Left lung (tissue), 10 donors: ENCODE data around the gene FRYL. TPM values are rescaled to one million over a fixed set of nuclear protein-coding genes. Genes with fewer than 3 reads are reported as not detected.
A peak's percentile ranks its signal among the peaks of the same experiment; 100 is the strongest.

Source experiments
- ATAC-seq: fragments of 200-7000 bp; cut with Tn5 transposase; one replicate; pipeline ENCODE4 v1.9.1; 2020; ENCODE audit warnings: moderate library complexity
- DNase-seq, 4 donors: peaks; one replicate each; pipeline ENCODE4 v3.0.0-alpha.2; 2013 to 2020
- H3K27ac ChIP-seq, 2 donors: fragments of 200-600 bp; sonication (generic) in 1 of 2; one replicate each; pipeline versions ENCODE4 v1.5.0 to v1.8.0; 2020 to 2021
- H3K27me3 ChIP-seq, 2 donors: fragments of 200-600 bp; sonication (generic) in 1 of 2; one replicate each; pipeline versions ENCODE4 v1.5.0 to v1.8.0; 2020 to 2021
- H3K36me3 ChIP-seq, 2 donors: fragments of 200-600 bp; sonication (generic) in 1 of 2; one replicate each; pipeline versions ENCODE4 v1.5.0 to v1.8.0; 2020 to 2021
- H3K4me1 ChIP-seq, 2 donors: fragments of 200-600 bp; one replicate each; pipeline ENCODE4 v1.8.0; 2021
- H3K4me3 ChIP-seq, 2 donors: fragments of 200-600 bp; sonication (generic) in 1 of 2; one replicate each; pipeline versions ENCODE4 v1.5.0 to v1.8.0; 2020 to 2021; ENCODE audit warnings: mild to moderate bottlenecking in 1 of 2
- H3K9me3 ChIP-seq, 2 donors: fragments of 200-600 bp; sonication (generic) in 1 of 2; one replicate each; pipeline versions ENCODE4 v1.5.0 to v1.8.0; 2020 to 2021
- intact Hi-C, 2 donors: fragments of 100-400 bp; cut with DNase I; formaldehyde crosslinking; loops; one replicate each; pipeline versions ENCODE4 v1.11.2 to v1.14.2; 2022
- polyA plus RNA-seq, 6 donors: library from polyadenylated mRNA; unstranded; fragments of 120-200 nt; gene quantifications; one replicate each; pipeline ENCODE4 v1.2.1, GENCODE V29; 2013; ENCODE audit not compliant: insufficient read length in 6 of 6
- total RNA-seq, 2 donors: library from RNA; stranded (reverse); fragmentation: NEBNext Ultra II Directional; extraction: Animal tissue kit (Norgen Biotek cat#: 25700); gene quantifications; one replicate each; pipeline ENCODE4 v1.2.1, GENCODE V29; 2021
- TF ChIP-seq, protein P1 (sequence below), 2 donors: fragments of 200-600 bp; sonication (generic) in 1 of 2; IDR thresholded peaks; one replicate each; pipeline versions ENCODE4 v1.5.0 to v1.8.0; 2021; ENCODE audit warnings: antibody characterized with exemption in 2 of 2
- donor health status: DM: no; HTN: yes; CAD: no.
- donor health status: DM: no; HTN: no; CAD: no.

The FRYL gene
- total and polyA plus RNA-seq, 8 donors = 41.9 to 72.7 (median 50.3) TPM

DNA sequence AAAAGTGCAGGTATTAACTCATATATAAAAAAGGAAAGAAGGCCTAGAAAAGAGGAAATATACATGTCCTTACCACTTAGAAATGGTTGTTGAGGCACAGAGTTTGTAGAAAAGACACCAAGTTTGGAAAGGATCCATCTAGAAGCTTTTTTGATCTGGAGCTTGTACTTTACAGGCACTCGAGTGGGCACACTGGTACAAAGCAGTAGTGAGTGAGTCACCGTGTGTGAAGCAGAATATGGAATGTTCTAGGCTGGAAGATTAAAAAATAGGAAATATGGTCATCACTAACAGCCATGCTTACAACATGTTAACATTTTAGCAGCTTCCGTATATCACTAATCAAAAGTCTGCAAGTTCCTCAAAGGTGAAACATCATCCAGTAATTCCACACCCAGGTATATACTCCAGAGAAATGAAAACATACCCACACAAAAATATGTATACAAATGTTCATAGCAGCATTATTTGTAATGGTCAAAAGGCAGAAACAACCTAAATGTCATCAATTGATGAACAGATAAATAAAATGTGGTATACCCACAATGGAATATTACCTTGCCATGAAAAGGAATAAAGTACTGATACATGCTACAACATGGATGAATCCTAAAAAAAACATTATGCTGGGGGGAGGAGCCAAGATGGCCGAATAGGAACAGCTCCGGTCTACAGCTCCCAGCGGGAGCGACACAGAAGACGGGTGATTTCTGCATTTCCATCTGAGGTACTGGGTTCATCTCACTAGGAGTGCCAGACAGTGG lies 69.5 kb downstream of the FRYL start:
- Histone ChIP-seq H3K27me3 (no peaks in the 10 kb centered on the region), H3K27ac (no peak overlapping the region), H3K36me3 (peaks cover 0 to 12% of the 10 kb centered on the region in 2 donors), H3K4me3 (no peak overlapping the region), H3K9me3 (no peaks in the 10 kb centered on the region), H3K4me1 (peaks cover 0 to 3% of the 10 kb centered on the region in 2 donors)
- DNase-seq = no peak
- TF ChIP-seq, protein P1, sequence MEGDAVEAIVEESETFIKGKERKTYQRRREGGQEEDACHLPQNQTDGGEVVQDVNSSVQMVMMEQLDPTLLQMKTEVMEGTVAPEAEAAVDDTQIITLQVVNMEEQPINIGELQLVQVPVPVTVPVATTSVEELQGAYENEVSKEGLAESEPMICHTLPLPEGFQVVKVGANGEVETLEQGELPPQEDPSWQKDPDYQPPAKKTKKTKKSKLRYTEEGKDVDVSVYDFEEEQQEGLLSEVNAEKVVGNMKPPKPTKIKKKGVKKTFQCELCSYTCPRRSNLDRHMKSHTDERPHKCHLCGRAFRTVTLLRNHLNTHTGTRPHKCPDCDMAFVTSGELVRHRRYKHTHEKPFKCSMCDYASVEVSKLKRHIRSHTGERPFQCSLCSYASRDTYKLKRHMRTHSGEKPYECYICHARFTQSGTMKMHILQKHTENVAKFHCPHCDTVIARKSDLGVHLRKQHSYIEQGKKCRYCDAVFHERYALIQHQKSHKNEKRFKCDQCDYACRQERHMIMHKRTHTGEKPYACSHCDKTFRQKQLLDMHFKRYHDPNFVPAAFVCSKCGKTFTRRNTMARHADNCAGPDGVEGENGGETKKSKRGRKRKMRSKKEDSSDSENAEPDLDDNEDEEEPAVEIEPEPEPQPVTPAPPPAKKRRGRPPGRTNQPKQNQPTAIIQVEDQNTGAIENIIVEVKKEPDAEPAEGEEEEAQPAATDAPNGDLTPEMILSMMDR (IDR thresholded peaks at IDR 0.05) = no peak
- ATAC-seq = peak; percentile 59
- intact Hi-C loops = no loop called here

DNA sequence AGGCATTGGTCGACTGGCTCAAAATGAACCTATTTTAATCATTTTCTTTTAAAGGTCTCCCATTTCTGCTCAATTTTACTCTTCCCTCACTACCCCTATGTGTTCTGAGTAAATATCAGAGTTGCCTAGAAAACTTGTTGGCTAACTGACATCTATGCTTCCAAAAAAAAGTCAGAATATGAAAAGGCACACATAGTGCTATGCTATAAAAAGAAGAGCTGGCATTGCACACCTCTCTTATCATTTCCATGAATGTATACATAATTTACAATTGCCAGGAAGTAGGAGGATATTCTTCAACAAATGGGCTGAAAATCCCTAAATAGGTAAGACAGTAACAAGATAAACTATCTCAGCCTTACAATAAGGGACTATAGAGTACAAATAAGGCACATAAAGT lies 70.2 kb downstream of the FRYL start:
- TF ChIP-seq, protein P1 (IDR thresholded peaks at IDR 0.05) = no peak
- Histone ChIP-seq H3K36me3 (peaks cover 0 to 12% of the 10 kb centered on the region in 2 donors), H3K4me1 (peaks cover 0 to 3% of the 10 kb centered on the region in 2 donors), H3K27me3 (no peaks in the 10 kb centered on the region), H3K4me3 (no peak overlapping the region), H3K27ac (no peak overlapping the region), H3K9me3 (no peaks in the 10 kb centered on the region)
- ATAC-seq (no peak), DNase-seq (no peak)
- intact Hi-C loops = no loop called here

DNA sequence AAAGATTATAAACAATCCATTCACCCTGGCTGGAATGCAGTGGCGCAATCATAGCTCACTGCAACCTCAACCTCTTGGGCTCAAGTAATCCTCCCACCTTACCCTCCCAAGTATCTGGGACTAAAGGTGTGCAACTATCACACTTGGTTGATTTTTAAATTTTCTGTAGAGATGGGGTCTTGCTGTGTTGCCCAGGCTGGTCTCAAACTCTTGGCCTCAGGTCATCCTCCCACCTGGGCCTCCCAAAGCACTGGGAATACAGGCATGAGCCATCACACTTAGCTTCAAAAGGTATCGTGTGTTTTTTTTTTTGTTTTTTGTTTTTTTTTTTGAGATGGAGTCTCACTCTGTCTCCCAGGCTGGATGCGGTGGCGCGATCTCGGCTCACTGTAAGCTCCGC lies 71.5 kb downstream of the FRYL start:
- Histone ChIP-seq H3K36me3 (peaks cover 0 to 12% of the 10 kb centered on the region in 2 donors), H3K4me3 (no peak overlapping the region), H3K4me1 (peaks cover 0 to 3% of the 10 kb centered on the region in 2 donors), H3K27me3 (no peaks in the 10 kb centered on the region), H3K27ac (no peak overlapping the region), H3K9me3 (no peaks in the 10 kb centered on the region)
- ATAC-seq = no peak
- no peak for DNase-seq
- intact Hi-C loops = no loop called here
- TF ChIP-seq, protein P1 (IDR thresholded peaks at IDR 0.05) = no peak

DNA sequence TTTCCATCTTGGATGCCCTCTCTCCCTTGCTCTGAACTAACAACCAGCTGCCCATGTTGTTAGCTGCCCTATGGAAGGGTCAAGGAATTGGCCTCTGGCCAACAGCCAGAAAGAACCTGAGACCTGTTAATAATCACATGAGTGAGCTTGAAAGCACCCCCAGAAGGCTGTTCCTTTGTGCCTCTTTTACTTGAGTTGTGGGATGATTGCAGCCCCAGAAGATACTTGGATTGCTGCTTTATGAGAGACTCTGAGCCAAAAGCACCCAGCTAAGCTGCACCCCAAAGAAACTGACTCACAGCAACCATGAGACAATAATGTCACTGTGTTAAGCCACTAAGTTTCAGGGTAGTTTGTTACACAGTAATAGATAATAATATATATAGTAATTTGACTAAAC lies 73.3 kb downstream of the FRYL start:
- H3K27ac ChIP-seq = no peak overlapping the region
- H3K36me3 ChIP-seq = peaks cover 0 to 12% of the 10 kb centered on the region in 2 donors
- H3K4me3 ChIP-seq = no peak overlapping the region
- ATAC-seq (no peak), DNase-seq (no peak)
- H3K9me3 ChIP-seq = no peaks in the 10 kb centered on the region
- H3K4me1 ChIP-seq = peaks cover 0 to 3% of the 10 kb centered on the region in 2 donors
- intact Hi-C loops = no loop called here
- TF ChIP-seq, protein P1 (IDR thresholded peaks at IDR 0.05) = no peak
- H3K27me3 ChIP-seq = no peaks in the 10 kb centered on the region

DNA sequence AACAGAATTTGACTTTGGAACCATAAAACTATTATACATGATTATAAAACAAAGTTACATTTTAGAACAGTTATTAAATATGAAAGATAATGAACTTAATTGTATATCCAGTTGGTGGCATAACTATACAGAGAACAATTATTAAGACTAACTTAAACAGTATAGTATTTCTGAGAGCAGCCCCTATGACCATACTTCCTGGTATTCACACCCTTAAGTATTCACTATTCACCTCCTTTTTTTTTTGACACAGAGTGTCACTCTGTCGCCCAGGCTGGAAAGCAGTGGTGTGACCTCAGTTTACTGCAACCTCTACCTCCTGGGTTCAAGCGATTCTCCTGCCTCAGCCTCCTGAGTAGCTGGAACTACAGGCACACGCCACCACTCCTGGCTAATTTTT lies 74.5 kb downstream of the FRYL start:
- peaks cover 0 to 12% of the 10 kb centered on the region in 2 donors for H3K36me3 ChIP-seq
- peaks cover 0 to 3% of the 10 kb centered on the region in 2 donors for H3K4me1 ChIP-seq
- intact Hi-C loops = no loop called here
- TF ChIP-seq, protein P1 (IDR thresholded peaks at IDR 0.05) = no peak
- ATAC-seq (no peak), DNase-seq (no peak)
- H3K9me3 ChIP-seq = no peaks in the 10 kb centered on the region
- H3K4me3 ChIP-seq = no peak overlapping the region
- no peak overlapping the region for H3K27ac ChIP-seq
- H3K27me3 ChIP-seq = no peaks in the 10 kb centered on the region
